ENCODE measurements around the gene TMEM183A. TPM values are rescaled to one million over a fixed set of nuclear protein-coding genes. Genes with fewer than 3 reads are reported as not detected.

The TMEM183A gene
- 79.2 and 80.5 TPM in 2 replicates for total RNA-seq

GRCh38 chr1:203006948-203007871 lies at the start of gene TMEM183A:
TSS of gene TMEM183A (plus strand) at chr1:203007374. CDS start at chr1:203007466, 92 bp downstream.
- peak within 1 kb of the TSS; percentile 82 for H3K4me3 ChIP-seq (ENCODE audit: low read depth, low read length)
- TF ChIP-seq CTCF (conservative IDR thresholded peaks at IDR 0.05; ENCODE audit: low read depth, low read length) = no peak
- peak; percentile 77 for DNase-seq (ENCODE audit: low read depth)

- no peak for DNase-seq (ENCODE audit: low read depth)
- no peak for TF ChIP-seq CTCF (conservative IDR thresholded peaks at IDR 0.05; ENCODE audit: low read depth, low read length)
- H3K4me3 ChIP-seq (ENCODE audit: low read depth, low read length) = peak within 1 kb of the TSS; percentile 93
These were observed 49.2 kb upstream of the TMEM183A start, which contains the start of gene ADIPOR1 for GRCh38 chr1:202957733-202958543. TSS of gene ADIPOR1 (minus strand) at chr1:202958312. CDS start at chr1:202951070, 7,242 bp downstream.

GRCh38 chr1:202958544-202959275 lies 48.5 kb upstream of the TMEM183A start:
- peak overlapping the region; percentile 93 for H3K4me3 ChIP-seq (ENCODE audit: low read depth, low read length)
- no peak for TF ChIP-seq CTCF (conservative IDR thresholded peaks at IDR 0.05; ENCODE audit: low read depth, low read length)
- DNase-seq (ENCODE audit: low read depth) = no peak

GRCh38 chr1:202959276-202959620 lies 47.9 kb upstream of the TMEM183A start:
- no peak overlapping the region for H3K4me3 ChIP-seq (ENCODE audit: low read depth, low read length)
- DNase-seq (ENCODE audit: low read depth) = no peak
- no peak for TF ChIP-seq CTCF (conservative IDR thresholded peaks at IDR 0.05; ENCODE audit: low read depth, low read length)

- no peak overlapping the region for H3K4me3 ChIP-seq (ENCODE audit: low read depth, low read length)
- no peak for DNase-seq (ENCODE audit: low read depth)
- no peak for TF ChIP-seq CTCF (conservative IDR thresholded peaks at IDR 0.05; ENCODE audit: low read depth, low read length)
These were observed 45.8 kb upstream of the TMEM183A start for GRCh38 chr1:202961220-202961880.

- H3K4me3 ChIP-seq (ENCODE audit: low read depth, low read length) = no peak overlapping the region
- no peak for DNase-seq (ENCODE audit: low read depth)
- TF ChIP-seq CTCF (conservative IDR thresholded peaks at IDR 0.05; ENCODE audit: low read depth, low read length) = no peak
These were observed 42.3 kb upstream of the TMEM183A start for GRCh38 chr1:202964791-202965410.

All from epithelial cell of proximal tubule (primary cell).